Large intestine (tissue), 3 donors: ENCODE data around the gene KCNQ1. TPM values are rescaled to one million over a fixed set of nuclear protein-coding genes. Genes with fewer than 3 reads are reported as not detected.

ENCODE experiments used
- DNase-seq, 2 donors: peaks; one replicate each; pipeline versions ENCODE4 v3.0.0 to v3.0.0-alpha.2; 2013
- H3K27ac ChIP-seq: one replicate; pipeline ENCODE4 v1.5.1; 2013; ENCODE audit warnings: low read length
- H3K27me3 ChIP-seq: 2 replicates; pipeline ENCODE4 v1.6.1; 2013; ENCODE audit warnings: low read length; ENCODE audit not compliant: control insufficient read depth, insufficient read depth
- H3K36me3 ChIP-seq: 2 replicates; pipeline ENCODE4 v1.6.1; 2013; ENCODE audit warnings: low read length; ENCODE audit not compliant: control insufficient read depth, insufficient read depth
- H3K4me1 ChIP-seq: one replicate; pipeline ENCODE4 v1.6.1; 2013; ENCODE audit warnings: low read length; ENCODE audit not compliant: control insufficient read depth, insufficient read depth
- H3K4me3 ChIP-seq: one replicate; pipeline ENCODE4 v1.5.1; 2013; ENCODE audit warnings: low read length
- H3K9me3 ChIP-seq: one replicate; pipeline ENCODE4 v1.6.1; 2013; ENCODE audit warnings: mild to moderate bottlenecking, low read depth, low read length, moderate library complexity; ENCODE audit not compliant: control insufficient read depth
- WGBS: methylation state at CpG from one replicate; pipeline ENCODE4 v1.1.5; 2013; ENCODE audit warnings: low lambda C conversion rate; ENCODE audit not compliant: insufficient coverage; 5-methylcytosine and 5-hydroxymethylcytosine counted together
- polyA plus RNA-seq: library from polyadenylated mRNA; unstranded; fragments of 120-200 nt; gene quantifications from one replicate; pipeline ENCODE4 v1.2.1, GENCODE V29; 2013

KCNQ1 gene
- polyA plus RNA-seq, 1 donor: 19.5 TPM

DNA sequence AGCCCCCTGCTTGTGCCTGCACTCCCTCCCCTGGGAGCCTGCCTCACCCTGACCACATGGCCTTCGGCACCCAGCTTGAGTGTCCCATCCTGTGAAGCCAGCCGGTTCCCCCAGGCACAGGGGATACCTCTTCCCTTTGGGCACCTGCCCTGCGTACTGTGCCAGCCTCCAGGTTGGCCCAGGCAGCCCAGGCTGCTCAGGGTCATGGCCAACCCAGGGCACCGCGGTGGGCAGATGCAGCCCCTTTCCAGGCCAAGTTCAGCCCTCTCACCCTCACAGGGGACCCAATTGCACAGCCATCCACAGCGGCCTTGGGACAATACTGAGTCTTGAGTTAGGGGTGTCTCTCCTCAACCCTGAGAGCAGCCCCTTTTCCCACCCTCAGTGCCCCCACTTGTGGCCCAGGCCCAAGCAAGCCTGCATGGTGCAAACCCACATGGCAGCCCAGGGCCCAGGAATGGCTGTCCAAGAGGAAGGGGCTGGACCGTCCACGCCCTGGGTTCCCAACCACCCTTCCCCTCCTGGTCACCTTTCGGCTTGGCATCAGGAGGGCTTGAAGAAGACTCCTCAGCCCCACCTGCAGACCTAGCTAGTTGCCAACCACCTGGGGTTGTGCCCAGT is 353.0 kb downstream of the KCNQ1 start:
- WGBS: 100% methylated on average over 1 of the region's 9 CpGs
- Histone ChIP-seq H3K36me3 (no peaks in the 10 kb centered on the region), H3K27ac (no peak overlapping the region), H3K4me3 (no peak overlapping the region), H3K4me1 (no peaks in the 10 kb centered on the region), H3K27me3 (no peaks in the 10 kb centered on the region), H3K9me3 (peaks cover 32% of the 10 kb centered on the region)
- DNase-seq: no peak

DNA sequence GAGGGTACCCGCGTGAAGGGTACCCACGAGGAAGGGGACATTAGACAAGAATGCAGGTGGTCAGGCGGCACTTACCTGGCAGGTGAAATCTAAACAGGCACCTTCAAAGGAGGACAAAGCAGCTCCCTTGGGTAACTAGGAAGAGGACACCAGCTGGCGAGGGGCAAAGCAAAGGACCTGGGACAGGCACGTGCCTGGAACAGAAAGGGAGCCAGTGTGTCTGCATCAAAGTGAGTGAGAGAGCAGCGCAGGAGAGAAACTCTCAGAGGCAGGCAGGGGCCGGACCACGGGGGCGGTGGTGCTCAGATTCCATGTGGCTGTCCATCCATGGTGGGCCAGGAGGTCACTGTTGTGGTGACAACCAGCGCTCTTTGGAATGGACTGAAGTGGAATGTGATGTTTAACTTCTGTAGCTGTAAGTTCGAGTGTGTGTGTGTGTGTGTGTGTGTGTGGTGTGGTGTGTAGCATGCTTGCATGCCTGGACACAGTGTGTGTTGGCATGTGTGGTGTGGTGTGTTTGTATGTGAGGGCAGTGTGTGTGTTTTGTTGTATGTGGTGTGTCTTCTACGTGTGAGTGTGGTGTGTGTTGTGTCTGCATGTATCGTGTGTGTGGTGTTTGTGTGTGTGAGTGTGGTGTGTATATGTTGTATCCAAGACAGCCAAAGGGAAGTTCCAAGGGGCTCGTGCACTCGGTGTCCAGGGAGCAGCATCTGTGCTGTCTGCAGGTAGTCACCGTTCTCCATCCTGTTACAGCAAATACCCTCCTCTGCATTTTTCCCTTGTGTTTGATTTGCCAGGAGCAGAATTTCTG is 354.3 kb downstream of the KCNQ1 start:
- Histone ChIP-seq H3K36me3 (no peaks in the 10 kb centered on the region), H3K4me3 (no peak overlapping the region), H3K27me3 (no peaks in the 10 kb centered on the region), H3K9me3 (peaks cover 32% of the 10 kb centered on the region), H3K4me1 (no peaks in the 10 kb centered on the region), H3K27ac (no peak overlapping the region)
- no peak for DNase-seq
- WGBS: no CpG with 5 or more reads among the region's 17 CpGs

DNA sequence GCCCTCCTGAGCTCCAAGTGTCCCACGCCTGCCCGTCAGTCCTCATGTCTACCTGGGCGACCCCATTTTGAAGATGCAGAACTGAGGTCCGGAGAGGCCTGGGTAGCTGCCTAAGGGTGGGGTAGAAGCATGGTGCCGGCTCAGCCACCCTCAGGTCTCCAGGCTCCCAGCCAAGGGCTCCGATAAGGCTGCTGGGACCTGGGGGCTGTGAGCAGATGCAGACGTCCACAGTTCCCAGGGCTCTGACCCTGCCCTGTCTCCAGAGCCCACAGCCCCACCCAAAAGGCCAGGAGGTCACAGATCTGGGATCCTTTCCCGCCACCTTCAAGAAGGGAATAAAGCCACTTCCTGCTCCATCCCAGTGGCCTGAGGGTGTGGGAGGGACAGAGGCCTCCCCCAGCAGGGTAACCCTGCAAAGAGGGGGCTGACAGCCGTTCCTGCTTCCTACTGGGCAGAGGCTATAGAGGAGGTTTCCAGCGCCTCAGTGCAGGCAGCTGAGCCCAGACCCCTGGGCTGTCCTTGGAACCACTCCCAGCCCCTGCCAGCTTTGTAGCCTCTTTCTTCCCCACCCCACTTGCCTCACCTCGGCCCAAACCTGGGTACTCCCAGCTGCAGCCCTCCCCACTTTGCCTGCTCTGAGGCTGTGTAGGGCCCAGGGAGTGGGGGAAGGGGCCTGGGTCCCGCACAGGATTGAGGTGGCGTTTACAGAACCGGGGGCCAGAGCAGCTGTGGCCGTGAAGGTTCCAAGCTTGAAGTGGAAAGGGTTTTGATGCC is 355.3 kb downstream of the KCNQ1 start:
- no peaks in the 10 kb centered on the region for H3K4me1 ChIP-seq
- no peaks in the 10 kb centered on the region for H3K27me3 ChIP-seq
- H3K36me3 ChIP-seq: no peaks in the 10 kb centered on the region
- WGBS: no CpG with 5 or more reads among the region's 15 CpGs
- peaks cover 32% of the 10 kb centered on the region for H3K9me3 ChIP-seq
- no peak overlapping the region for H3K27ac ChIP-seq
- H3K4me3 ChIP-seq: no peak overlapping the region
- DNase-seq: no peak

DNA sequence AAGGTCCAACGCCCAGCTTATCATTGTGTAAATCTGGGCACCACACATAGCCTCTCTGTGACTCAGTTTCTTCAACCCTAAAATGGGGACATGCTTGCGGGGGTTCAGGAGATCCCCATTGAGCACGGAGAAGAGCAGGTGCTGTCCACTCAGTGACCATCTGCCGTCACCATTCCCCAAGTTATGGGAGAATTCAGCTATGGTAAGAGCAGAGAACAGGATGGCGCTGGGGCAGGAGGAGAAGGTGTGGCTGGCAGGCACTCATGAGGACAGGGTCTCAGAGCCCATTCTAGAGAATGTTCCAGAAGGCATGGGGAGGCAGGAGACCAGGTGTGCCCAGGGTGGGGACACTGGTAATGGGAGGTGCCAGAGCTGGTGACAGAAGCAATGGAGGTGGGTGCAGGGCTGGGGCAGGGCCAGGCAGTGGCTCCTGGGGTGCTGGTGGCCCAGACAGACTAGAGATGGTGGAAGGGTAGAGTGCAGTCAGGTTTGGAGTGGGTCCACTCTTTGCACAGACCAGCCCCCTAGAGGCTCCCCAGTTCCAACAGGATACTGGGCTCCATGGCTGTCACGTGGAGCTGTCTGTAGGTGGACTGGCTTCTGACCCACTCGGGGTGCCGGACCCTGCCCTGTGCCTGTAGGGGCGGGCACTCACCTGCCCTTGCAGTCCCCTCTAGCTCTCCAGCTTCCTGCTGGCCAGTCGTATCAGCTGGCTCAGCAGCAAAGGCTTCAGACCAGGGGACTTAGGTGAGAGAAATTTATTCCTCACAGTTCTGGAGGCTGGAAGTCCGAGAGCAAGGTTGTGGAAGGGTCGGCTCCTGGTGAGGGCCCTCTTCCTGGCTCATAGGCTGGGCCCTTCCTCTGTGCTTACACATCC is 356.1 kb downstream of the KCNQ1 start:
- Histone ChIP-seq H3K9me3 (peaks cover 31% of the 10 kb centered on the region), H3K4me3 (no peak overlapping the region), H3K27ac (no peak overlapping the region), H3K27me3 (no peaks in the 10 kb centered on the region), H3K4me1 (no peaks in the 10 kb centered on the region), H3K36me3 (no peaks in the 10 kb centered on the region)
- WGBS: no CpG with 5 or more reads among the region's 12 CpGs
- DNase-seq: no peak

DNA sequence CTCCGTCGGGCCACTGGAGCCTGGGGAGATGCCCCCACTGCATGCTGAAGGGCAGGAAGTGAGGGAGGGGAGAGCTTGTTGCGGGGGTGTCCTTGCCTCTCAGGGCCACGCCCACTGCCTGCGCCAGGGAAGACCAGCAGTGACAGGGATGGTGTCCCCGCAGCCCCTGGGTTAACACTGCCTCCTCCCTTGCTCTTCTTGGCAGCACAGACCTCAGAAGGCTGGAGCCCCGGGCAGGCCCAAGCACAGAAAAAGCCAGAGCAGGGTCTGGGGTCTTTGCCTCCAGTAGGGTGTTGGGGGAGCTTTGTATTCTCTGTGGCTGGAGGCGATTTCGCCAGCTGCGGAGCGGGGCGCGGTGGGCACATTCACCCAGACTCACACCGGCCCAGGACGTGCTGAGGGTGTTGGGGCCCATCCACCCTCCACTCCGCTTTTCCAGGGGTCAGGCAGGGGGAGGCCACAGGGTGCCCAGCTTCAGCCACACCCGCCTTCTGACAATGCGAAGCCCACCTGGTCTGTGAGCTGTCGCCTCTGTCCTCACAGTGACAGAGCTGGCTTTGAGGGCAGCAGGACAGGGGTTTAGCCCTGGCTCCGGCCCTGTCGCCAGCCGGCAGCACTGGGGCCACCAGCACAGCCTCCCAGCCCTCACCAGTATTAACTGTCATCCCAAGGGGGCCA is 357.0 kb downstream of the KCNQ1 start:
- H3K4me3 ChIP-seq: no peak overlapping the region
- no peak for DNase-seq
- H3K36me3 ChIP-seq: no peaks in the 10 kb centered on the region
- no peaks in the 10 kb centered on the region for H3K4me1 ChIP-seq
- H3K9me3 ChIP-seq: peaks cover 23% of the 10 kb centered on the region
- H3K27ac ChIP-seq: no peak overlapping the region
- no CpG with 5 or more reads among the region's 22 CpGs for WGBS
- peaks cover 7% of the 10 kb centered on the region for H3K27me3 ChIP-seq

DNA sequence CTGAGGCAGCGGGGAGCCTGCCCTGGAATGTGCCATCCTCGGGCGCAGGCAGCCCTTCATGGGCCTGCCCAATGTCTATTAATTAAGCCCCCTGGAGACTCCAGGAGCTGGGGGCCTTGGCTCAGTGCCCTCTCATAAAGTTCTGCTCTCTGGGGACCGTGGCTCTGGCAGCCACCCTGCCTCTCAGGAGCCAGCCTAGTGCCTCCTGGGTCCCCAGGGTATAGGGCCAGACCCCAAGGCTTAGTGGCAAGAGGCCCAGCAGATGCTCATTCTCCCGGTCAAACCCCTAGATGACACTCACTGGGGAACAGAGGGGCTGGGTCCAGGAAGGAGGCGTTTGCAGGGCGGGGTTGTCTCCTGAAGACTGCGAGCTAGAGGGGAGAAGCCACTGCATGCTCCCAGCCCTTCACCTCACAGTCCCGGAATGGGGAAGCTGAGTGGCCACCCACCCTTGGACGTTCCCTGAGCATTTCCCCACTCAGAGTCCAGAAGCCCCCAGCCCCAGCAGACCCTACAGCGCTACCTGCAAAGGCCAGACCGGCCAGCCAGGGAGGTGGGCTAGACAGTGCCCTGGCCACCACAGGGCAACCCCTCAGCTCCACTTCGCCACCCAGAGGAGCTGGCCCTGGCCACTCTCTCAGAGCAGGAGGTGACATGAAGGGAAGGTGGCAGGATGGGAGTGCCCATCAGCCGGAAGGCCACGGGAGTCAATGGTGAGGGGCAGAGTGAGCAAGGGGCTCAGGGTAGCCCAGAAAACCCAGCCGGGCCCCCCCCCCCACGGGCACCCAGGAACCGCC is 357.8 kb downstream of the KCNQ1 start:
- H3K27me3 ChIP-seq: peaks cover 11% of the 10 kb centered on the region
- no peak overlapping the region for H3K27ac ChIP-seq
- peaks cover 5% of the 10 kb centered on the region for H3K4me1 ChIP-seq
- DNase-seq: no peak
- WGBS: no CpG with 5 or more reads among the region's 18 CpGs
- peaks cover 17% of the 10 kb centered on the region for H3K9me3 ChIP-seq
- H3K36me3 ChIP-seq: no peaks in the 10 kb centered on the region
- H3K4me3 ChIP-seq: no peak overlapping the region

DNA sequence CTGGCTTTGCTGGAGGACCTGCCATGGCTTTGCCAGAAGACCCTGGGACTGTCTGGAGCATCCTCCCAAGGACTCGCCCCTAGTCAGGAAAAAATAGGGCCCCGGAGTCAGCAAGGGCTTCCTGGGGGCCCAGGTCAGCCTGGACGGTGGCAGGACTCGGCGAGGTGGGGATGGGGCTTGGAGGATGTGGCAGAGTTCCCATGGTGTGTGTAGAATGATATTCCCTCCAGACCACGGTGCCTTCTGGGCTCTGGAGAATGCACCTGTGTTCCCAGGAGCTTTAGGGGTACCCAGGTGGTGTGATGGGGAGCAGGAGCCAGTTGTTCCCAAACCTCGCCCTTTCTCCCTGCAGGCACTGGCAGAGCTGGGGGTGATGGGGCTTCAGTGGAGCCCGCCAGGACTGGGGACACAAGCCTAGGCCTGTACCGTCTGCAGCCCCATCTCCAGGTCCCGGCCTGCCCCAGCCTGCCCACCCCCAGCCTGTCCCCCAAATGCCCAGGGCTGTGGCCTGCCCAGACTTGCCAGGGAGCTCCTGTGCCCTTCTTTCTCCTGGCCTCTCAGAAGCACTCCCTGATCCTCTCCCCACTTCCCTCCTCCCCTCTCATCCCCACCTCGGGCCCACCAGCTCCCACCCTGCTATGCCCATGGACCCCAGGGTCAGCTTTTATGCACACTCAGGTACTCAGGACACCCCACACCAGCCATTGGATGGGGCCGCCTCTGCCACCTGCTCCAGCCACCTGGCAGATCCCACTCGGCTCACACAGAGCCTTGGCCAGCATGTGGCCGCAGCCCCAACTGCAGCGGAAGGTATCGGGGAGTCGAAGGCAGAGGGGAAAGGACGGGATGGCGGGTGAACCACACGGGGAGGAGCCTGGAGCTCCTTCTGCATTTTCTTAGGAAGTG is 358.6 kb downstream of the KCNQ1 start:
- Histone ChIP-seq H3K27ac (no peak overlapping the region), H3K4me1 (peaks cover 10% of the 10 kb centered on the region), H3K36me3 (no peaks in the 10 kb centered on the region), H3K27me3 (peaks cover 11% of the 10 kb centered on the region), H3K9me3 (peaks cover 14% of the 10 kb centered on the region), H3K4me3 (no peak overlapping the region)
- no CpG with 5 or more reads among the region's 20 CpGs for WGBS
- no peak for DNase-seq

DNA sequence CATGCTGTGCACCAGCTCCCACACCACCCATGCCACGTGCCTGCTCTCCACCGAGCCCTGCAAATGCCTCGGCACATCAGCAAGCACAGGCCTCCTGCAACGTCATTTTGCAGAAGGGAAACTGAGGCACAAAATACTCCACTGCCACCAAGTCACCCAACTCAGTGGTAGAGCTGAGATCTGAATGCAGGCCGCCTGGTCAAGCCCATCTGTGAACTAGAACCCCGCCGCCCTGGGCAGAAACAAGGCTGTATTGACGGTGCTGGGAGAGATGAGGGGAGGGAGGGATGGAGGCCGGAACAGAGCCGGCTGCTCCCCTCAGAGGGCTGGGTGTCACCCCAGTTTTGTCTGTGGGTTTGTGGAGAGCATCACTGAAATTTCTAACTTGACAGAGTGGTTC is 359.4 kb downstream of the KCNQ1 start:
- H3K4me1 ChIP-seq: peaks cover 10% of the 10 kb centered on the region
- H3K4me3 ChIP-seq: no peak overlapping the region
- no CpG with 5 or more reads among the region's 10 CpGs for WGBS
- no peak for DNase-seq
- peaks cover 11% of the 10 kb centered on the region for H3K27me3 ChIP-seq
- H3K27ac ChIP-seq: no peak overlapping the region
- H3K36me3 ChIP-seq: no peaks in the 10 kb centered on the region
- peaks cover 9% of the 10 kb centered on the region for H3K9me3 ChIP-seq
